DOHH2 (cell line): Measurements from ENCODE around the gene CIAO1.

ENCODE experiments used
- EZH2phosphoT487 ChIP-seq: fragments of 200-600 bp; sonication (generic); IDR thresholded peaks from 2 replicates; pipeline ENCODE4 v1.6.1; 2017; ENCODE audit warnings: borderline replicate concordance, mild to moderate bottlenecking, antibody characterized with exemption, low read length, moderate library complexity, mixed read lengths
- TF ChIP-seq, protein P1 (sequence below): fragments of 200-600 bp; sonication (generic); IDR thresholded peaks from one replicate; pipeline ENCODE4 v1.5.1; 2014; ENCODE audit warnings: antibody characterized with exemption, mild to moderate bottlenecking, low read depth, low read length; ENCODE audit not compliant: poor library complexity, severe bottlenecking

DNA sequence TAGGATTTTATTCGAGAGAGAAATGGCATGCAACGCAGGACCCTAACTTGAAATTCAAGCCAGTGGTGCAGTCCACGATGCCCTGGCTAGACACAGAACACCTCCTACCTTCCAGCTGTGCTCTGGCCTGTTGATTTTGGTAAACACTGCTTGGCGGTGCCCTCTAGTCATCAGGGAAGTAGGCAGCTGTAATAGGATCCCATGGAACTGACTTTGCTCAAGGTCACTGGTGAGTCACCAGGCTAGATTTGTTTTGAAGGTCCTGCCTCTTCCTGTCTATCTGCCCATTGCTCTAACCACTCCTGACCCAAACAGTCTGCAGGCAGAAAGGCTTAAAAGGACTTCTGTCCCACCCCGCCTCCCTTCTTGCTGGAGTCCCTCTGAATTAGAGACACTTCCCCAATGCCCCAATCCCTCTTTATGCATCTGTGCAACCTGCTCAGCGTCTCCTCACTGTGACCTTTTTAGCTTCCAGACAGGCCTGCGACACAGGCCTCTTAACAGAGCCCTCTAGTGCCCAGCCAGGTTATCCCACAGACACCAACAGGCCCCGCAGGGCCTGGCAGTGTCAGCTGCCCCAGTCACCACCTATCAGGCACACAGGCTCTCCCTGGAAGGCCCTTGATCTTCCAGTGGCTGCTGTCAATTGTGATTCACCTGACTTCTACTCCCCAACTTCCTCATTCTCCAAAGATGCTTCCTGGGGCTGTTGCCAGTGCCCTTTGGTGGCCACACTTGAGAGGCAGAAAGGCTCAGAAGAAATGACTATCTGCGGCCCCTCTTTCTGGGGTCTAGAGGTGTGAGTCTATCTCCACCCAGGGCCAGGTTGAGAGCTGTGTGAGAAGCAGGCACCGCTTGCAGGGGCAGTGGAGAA lies 5.4 kb upstream of the CIAO1 start:
- TF ChIP-seq, protein P1, sequence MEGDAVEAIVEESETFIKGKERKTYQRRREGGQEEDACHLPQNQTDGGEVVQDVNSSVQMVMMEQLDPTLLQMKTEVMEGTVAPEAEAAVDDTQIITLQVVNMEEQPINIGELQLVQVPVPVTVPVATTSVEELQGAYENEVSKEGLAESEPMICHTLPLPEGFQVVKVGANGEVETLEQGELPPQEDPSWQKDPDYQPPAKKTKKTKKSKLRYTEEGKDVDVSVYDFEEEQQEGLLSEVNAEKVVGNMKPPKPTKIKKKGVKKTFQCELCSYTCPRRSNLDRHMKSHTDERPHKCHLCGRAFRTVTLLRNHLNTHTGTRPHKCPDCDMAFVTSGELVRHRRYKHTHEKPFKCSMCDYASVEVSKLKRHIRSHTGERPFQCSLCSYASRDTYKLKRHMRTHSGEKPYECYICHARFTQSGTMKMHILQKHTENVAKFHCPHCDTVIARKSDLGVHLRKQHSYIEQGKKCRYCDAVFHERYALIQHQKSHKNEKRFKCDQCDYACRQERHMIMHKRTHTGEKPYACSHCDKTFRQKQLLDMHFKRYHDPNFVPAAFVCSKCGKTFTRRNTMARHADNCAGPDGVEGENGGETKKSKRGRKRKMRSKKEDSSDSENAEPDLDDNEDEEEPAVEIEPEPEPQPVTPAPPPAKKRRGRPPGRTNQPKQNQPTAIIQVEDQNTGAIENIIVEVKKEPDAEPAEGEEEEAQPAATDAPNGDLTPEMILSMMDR = peak; percentile 69
- no peak for TF ChIP-seq EZH2phosphoT487
